Esophagus muscularis mucosa (tissue), 4 donors: ENCODE results near the gene DUSP28. TPM values are rescaled to one million over a fixed set of nuclear protein-coding genes. Genes with fewer than 3 reads are reported as not detected.

Experiments used
- DNase-seq: peaks from one replicate; pipeline ENCODE4 v3.0.0-alpha.2; 2017; ENCODE audit errors: extremely low spot score
- H3K27ac ChIP-seq, 4 donors: fragments of 200-600 bp; sonication (generic); replicated peaks in 1 of 4; 1 replicate in 3 of 4; 2 replicates in 1 of 4; pipeline ENCODE4 v1.5.1; 2016 to 2019; ENCODE audit warnings: mild to moderate bottlenecking in 1 of 4
- H3K27me3 ChIP-seq, 4 donors: fragments of 200-600 bp; sonication (generic); one replicate each; pipeline versions ENCODE4 v1.5.1 to v1.6.0; 2016 to 2019
- H3K36me3 ChIP-seq, 4 donors: fragments of 200-600 bp; sonication (generic); one replicate each; pipeline ENCODE4 v1.5.1; 2016 to 2019
- H3K4me1 ChIP-seq, 4 donors: fragments of 200-600 bp; sonication (generic); one replicate each; pipeline ENCODE4 v1.5.1; 2016 to 2019
- H3K4me3 ChIP-seq, 4 donors: fragments of 200-600 bp; sonication (generic); 1 replicate in 2 of 4; 2 replicates in 2 of 4; pipeline ENCODE4 v1.5.1; 2016 to 2019; ENCODE audit warnings: mild to moderate bottlenecking in 4 of 4, moderate library complexity in 1 of 4
- H3K9me3 ChIP-seq, 4 donors: fragments of 200-600 bp; sonication (generic); 1 replicate in 3 of 4; 2 replicates in 1 of 4; pipeline ENCODE4 v1.5.1; 2016 to 2019
- CTCF ChIP-seq, 3 experiments: fragments of 200-600 bp in 2 of 3; fragments of 450-650 bp in 1 of 3; sonication (generic) in 2 of 3; IDR thresholded peaks; one replicate each; pipeline ENCODE4 v1.5.1; 2017 to 2019; ENCODE audit warnings: antibody characterized with exemption in 3 of 3, mild to moderate bottlenecking in 2 of 3, moderate library complexity in 1 of 3
- EP300 ChIP-seq: sonication (generic); formaldehyde crosslinking; IDR thresholded peaks from one replicate; pipeline ENCODE4 v1.6.1; 2017; ENCODE audit warnings: antibody characterized with exemption
- POLR2A ChIP-seq: fragments of 450-650 bp; IDR thresholded peaks from one replicate; pipeline ENCODE4 v1.6.1; 2017; ENCODE audit warnings: antibody characterized with exemption, moderate library complexity, mild to moderate bottlenecking, low read depth
- POLR2AphosphoS5 ChIP-seq, 2 donors: sonication (generic); formaldehyde crosslinking; IDR thresholded peaks; one replicate each; pipeline ENCODE4 v1.6.1; 2017; ENCODE audit warnings: antibody characterized with exemption in 2 of 2
- WGBS: methylation state at CpG from one replicate; pipeline ENCODE4 v1.1.5; 2018; 5-methylcytosine and 5-hydroxymethylcytosine counted together
- intact Hi-C: fragments of 100-400 bp; cut with DNase I; formaldehyde crosslinking; loops from one replicate; pipeline ENCODE4 v1.15.1; 2023
- total RNA-seq, 4 donors: library from RNA; depleted of rRNA; stranded (reverse); fragments of >200 nt; gene quantifications; one replicate each; pipeline versions ENCODE4 v1.1.0 to v1.2.1, GENCODE V29; 2016

The DUSP28 gene
- total RNA-seq, 4 donors from 2014 or later = 3.8 to 7.3 (median 4.8) TPM

- H3K9me3 ChIP-seq = no peaks in the 10 kb centered on the region
- H3K4me3 ChIP-seq = no peak overlapping the region
- DNase-seq = no peak
- H3K4me1 ChIP-seq = no peaks in the 10 kb centered on the region
- no peak overlapping the region for H3K27ac ChIP-seq
- peaks cover 5 to 45% (median 20%) of the 10 kb centered on the region in 4 donors for H3K36me3 ChIP-seq
- intact Hi-C loops = no loop called here
- H3K27me3 ChIP-seq = no peaks in the 10 kb centered on the region
- TF ChIP-seq POLR2A (no peak), EP300 (no peak), CTCF (IDR thresholded peaks at IDR 0.05) (no peak), POLR2AphosphoS5 (IDR thresholded peaks at IDR 0.05) (no peak)
Observed at GRCh38 chr2:240539906-240540305, 20.3 kb upstream of the DUSP28 start.

GRCh38 chr2:240551288-240551687 is 8.9 kb upstream of the DUSP28 start:
- H3K4me1 ChIP-seq = no peaks in the 10 kb centered on the region
- no peak overlapping the region for H3K4me3 ChIP-seq
- no peak overlapping the region for H3K27ac ChIP-seq
- H3K27me3 ChIP-seq = peaks cover 0 to 1% (median 0%) of the 10 kb centered on the region in 4 donors
- 92% methylated on average over 4 of the region's 4 CpGs for WGBS
- no peak for DNase-seq
- intact Hi-C loops = no loop called here
- TF ChIP-seq POLR2AphosphoS5 (IDR thresholded peaks at IDR 0.05) = no peak
- no peak for TF ChIP-seq EP300
- no peak for TF ChIP-seq POLR2A
- no peak for TF ChIP-seq CTCF (IDR thresholded peaks at IDR 0.05)
- no peaks in the 10 kb centered on the region for H3K9me3 ChIP-seq
- H3K36me3 ChIP-seq = peaks cover 0 to 28% (median 8%) of the 10 kb centered on the region in 4 donors

GRCh38 chr2:240551811-240552210 is 8.3 kb upstream of the DUSP28 start:
- peaks cover 0 to 6% (median 0%) of the 10 kb centered on the region in 4 donors for H3K27me3 ChIP-seq
- TF ChIP-seq POLR2AphosphoS5 (IDR thresholded peaks at IDR 0.05) (no peak), EP300 (no peak), POLR2A (no peak), CTCF (IDR thresholded peaks at IDR 0.05) (no peak)
- H3K27ac ChIP-seq = no peak overlapping the region
- DNase-seq = no peak
- peaks cover 0 to 3% (median 2%) of the 10 kb centered on the region in 4 donors for H3K4me1 ChIP-seq
- no peaks in the 10 kb centered on the region for H3K9me3 ChIP-seq
- WGBS = 46% methylated on average over 1 of the region's 1 CpG
- H3K4me3 ChIP-seq = no peak overlapping the region
- peaks cover 0 to 28% (median 8%) of the 10 kb centered on the region in 4 donors for H3K36me3 ChIP-seq
- intact Hi-C loops = no loop called here

GRCh38 chr2:240553956-240554480 is 6.1 kb upstream of the DUSP28 start:
- H3K9me3 ChIP-seq = no peaks in the 10 kb centered on the region
- 86% methylated on average over 7 of the region's 7 CpGs for WGBS
- peaks cover 0 to 28% (median 8%) of the 10 kb centered on the region in 4 donors for H3K36me3 ChIP-seq
- peaks cover 0 to 19% (median 0%) of the 10 kb centered on the region in 4 donors for H3K27me3 ChIP-seq
- H3K27ac ChIP-seq = no peak overlapping the region
- intact Hi-C loops = no loop called here
- peaks cover 19 to 24% (median 22%) of the 10 kb centered on the region in 4 donors for H3K4me1 ChIP-seq
- no peak overlapping the region for H3K4me3 ChIP-seq
- TF ChIP-seq EP300 (no peak), POLR2AphosphoS5 (IDR thresholded peaks at IDR 0.05) (no peak), POLR2A (no peak), CTCF (IDR thresholded peaks at IDR 0.05) (no peak)
- no peak for DNase-seq
